Stomach (tissue), 9 donors: ENCODE measurements around the gene REN. TPM values are rescaled to one million over a fixed set of nuclear protein-coding genes. Genes with fewer than 3 reads are reported as not detected.

Source experiments
- DNase-seq, 2 donors: peaks; one replicate each; pipeline versions ENCODE4 v3.0.0 to v3.0.0-alpha.2; 2013 to 2019
- H3K27ac ChIP-seq, 5 donors: fragments of 200-600 bp in 4 of 5; sonication (generic) in 4 of 5; one replicate each; pipeline ENCODE4 v1.5.1; 2013 to 2019; ENCODE audit warnings: mild to moderate bottlenecking in 1 of 5, moderate library complexity in 1 of 5
- H3K27me3 ChIP-seq, 3 donors: fragments of 200-600 bp; sonication (generic); one replicate each; pipeline ENCODE4 v1.5.1; 2017 to 2019; ENCODE audit warnings: mixed run types in 1 of 3
- H3K36me3 ChIP-seq, 4 donors: fragments of 200-600 bp; sonication (generic); 1 replicate in 3 of 4; 2 replicates in 1 of 4; pipeline ENCODE4 v1.5.1; 2016 to 2019
- H3K4me1 ChIP-seq, 4 donors: fragments of 200-600 bp; sonication (generic); one replicate each; pipeline ENCODE4 v1.5.1; 2016 to 2019
- H3K4me3 ChIP-seq, 4 donors: fragments of 200-600 bp; sonication (generic) in 3 of 4; one replicate each; pipeline ENCODE4 v1.5.1; 2016 to 2019; ENCODE audit warnings: mild to moderate bottlenecking in 1 of 4
- H3K9me3 ChIP-seq, 4 donors: fragments of 200-600 bp; sonication (generic); one replicate each; pipeline ENCODE4 v1.5.1; 2016 to 2019
- CTCF ChIP-seq, 7 experiments: fragments of 450-650 bp in 4 of 7; fragments of 200-600 bp in 3 of 7; sonication (generic) in 3 of 7; IDR thresholded peaks; one replicate each; pipeline ENCODE4 v1.5.1; 2016 to 2019; ENCODE audit warnings: antibody characterized with exemption in 7 of 7, control low read depth in 2 of 7, mild to moderate bottlenecking in 1 of 7
- EP300 ChIP-seq: sonication (generic); formaldehyde crosslinking; IDR thresholded peaks from one replicate; pipeline ENCODE4 v1.6.1; 2017; ENCODE audit warnings: antibody characterized with exemption
- POLR2A ChIP-seq, 4 donors: fragments of 450-650 bp; IDR thresholded peaks; one replicate each; pipeline ENCODE4 v1.6.1; 2016; ENCODE audit warnings: antibody characterized with exemption in 4 of 4, control low read depth in 2 of 4, mild to moderate bottlenecking in 1 of 4, moderate library complexity in 1 of 4
- POLR2AphosphoS5 ChIP-seq, 3 donors: sonication (generic); formaldehyde crosslinking; IDR thresholded peaks; one replicate each; pipeline ENCODE4 v1.6.1; 2016; ENCODE audit warnings: antibody characterized with exemption in 3 of 3
- WGBS, 5 donors: extraction: QIAGEN DNeasy Blood & Tissue Kit in 3 of 5; methylation state at CpG; one replicate each; pipeline versions ENCODE4 v1.1.5 to v1.1.7; 2013 to 2018; 5-methylcytosine and 5-hydroxymethylcytosine counted together
- intact Hi-C: fragments of 100-400 bp; cut with DNase I; formaldehyde crosslinking; loops from one replicate; pipeline ENCODE4 v1.15.1; 2023; ENCODE audit warnings: low total_unique reads
- polyA plus RNA-seq, 3 donors: library from polyadenylated mRNA; stranded (reverse); fragments of 200-250 nt; gene quantifications; one replicate each; pipeline ENCODE4 v1.2.3, GENCODE V29; 2013
- total RNA-seq, 5 donors: library from RNA; depleted of rRNA; stranded (reverse); fragments of >200 nt; gene quantifications; one replicate each; pipeline versions ENCODE4 v1.1.0 to v1.2.3, GENCODE V29; 2014 to 2016
- donor health status: healthy with polysubstance abuse.
- donor health status: Bipolar disorder and iron deficiency.
- donor health status: healthy.

Gene REN
- total and polyA plus RNA-seq, 8 donors = 0.08 TPM; not detected in 7

- no peaks in the 10 kb centered on the region for H3K4me1 ChIP-seq
- DNase-seq = no peak
- no peak overlapping the region for H3K27ac ChIP-seq
- no peak for TF ChIP-seq CTCF (IDR thresholded peaks at IDR 0.05)
- no peak for TF ChIP-seq EP300
- TF ChIP-seq POLR2AphosphoS5 (IDR thresholded peaks at IDR 0.05) = no peak
- no peak for TF ChIP-seq POLR2A (IDR thresholded peaks at IDR 0.05)
- H3K36me3 ChIP-seq = no peaks in the 10 kb centered on the region
- 74 to 83% (median 79%) methylated on average over 6 of the region's 6 CpGs for WGBS, 5 donors
- H3K27me3 ChIP-seq = peaks cover 0 to 4% (median 0%) of the 10 kb centered on the region in 3 donors
- H3K9me3 ChIP-seq = no peaks in the 10 kb centered on the region
- H3K4me3 ChIP-seq = no peak overlapping the region
- intact Hi-C loops = no loop called here
Measured at GRCh38 chr1:204180133-204180532, 14.0 kb upstream of the REN start.

GRCh38 chr1:204178487-204179281 is 12.5 kb upstream of the REN start:
- Histone ChIP-seq H3K27me3 (peaks cover 0 to 9% (median 0%) of the 10 kb centered on the region in 3 donors), H3K4me3 (no peak overlapping the region), H3K27ac (no peak overlapping the region), H3K9me3 (no peaks in the 10 kb centered on the region), H3K4me1 (no peaks in the 10 kb centered on the region), H3K36me3 (no peaks in the 10 kb centered on the region)
- TF ChIP-seq POLR2AphosphoS5 (IDR thresholded peaks at IDR 0.05) = no peak
- TF ChIP-seq CTCF (IDR thresholded peaks at IDR 0.05) = no peak
- no peak for TF ChIP-seq EP300
- TF ChIP-seq POLR2A (IDR thresholded peaks at IDR 0.05) = no peak
- DNase-seq = no peak
- WGBS, 5 donors = 83 to 95% (median 89%) methylated on average over 7 of the region's 7 CpGs
- intact Hi-C loops = no loop called here

- Histone ChIP-seq H3K27me3 (peaks cover 0 to 9% (median 0%) of the 10 kb centered on the region in 3 donors), H3K4me1 (no peaks in the 10 kb centered on the region), H3K27ac (no peak overlapping the region), H3K4me3 (no peak overlapping the region), H3K9me3 (no peaks in the 10 kb centered on the region), H3K36me3 (no peaks in the 10 kb centered on the region)
- 39 to 52% (median 46%) methylated on average over 4 of the region's 4 CpGs for WGBS, 5 donors
- DNase-seq = peak in 1 of 2 donors; percentile 39
- no peak for TF ChIP-seq POLR2AphosphoS5 (IDR thresholded peaks at IDR 0.05)
- no peak for TF ChIP-seq POLR2A (IDR thresholded peaks at IDR 0.05)
- TF ChIP-seq CTCF (IDR thresholded peaks at IDR 0.05) = no peak
- TF ChIP-seq EP300 = no peak
- intact Hi-C loops = no loop called here
Measured at GRCh38 chr1:204177133-204177532, 11.0 kb upstream of the REN start.

GRCh38 chr1:204176049-204176448 is 9.9 kb upstream of the REN start:
- Histone ChIP-seq H3K9me3 (no peaks in the 10 kb centered on the region), H3K27ac (no peak overlapping the region), H3K27me3 (peaks cover 0 to 9% (median 0%) of the 10 kb centered on the region in 3 donors), H3K36me3 (no peaks in the 10 kb centered on the region), H3K4me1 (no peaks in the 10 kb centered on the region), H3K4me3 (no peak overlapping the region)
- WGBS, 5 donors = 87 to 91% (median 88%) methylated on average over 5 of the region's 5 CpGs
- intact Hi-C loops = no loop called here
- no peak for DNase-seq
- TF ChIP-seq POLR2A (IDR thresholded peaks at IDR 0.05) = no peak
- TF ChIP-seq CTCF (IDR thresholded peaks at IDR 0.05) = no peak
- no peak for TF ChIP-seq EP300
- TF ChIP-seq POLR2AphosphoS5 (IDR thresholded peaks at IDR 0.05) = no peak
